Stimulated activated CD4-positive, alpha-beta T cell treated with anti-CD3 and anti-CD28 coated beads, Interleukin-4, amount 100 ng/mL, for 24 hours (primary cell): ENCODE measurements around the gene NR2F6.

Experiments used
- DNase-seq: peaks from one replicate; pipeline ENCODE4 v3.0.0-alpha.2; 2020

The NR2F6 gene

GRCh38 chr19:17263712-17264640 lies 18.3 kb upstream of the NR2F6 start:
- no peak for DNase-seq

DNA sequence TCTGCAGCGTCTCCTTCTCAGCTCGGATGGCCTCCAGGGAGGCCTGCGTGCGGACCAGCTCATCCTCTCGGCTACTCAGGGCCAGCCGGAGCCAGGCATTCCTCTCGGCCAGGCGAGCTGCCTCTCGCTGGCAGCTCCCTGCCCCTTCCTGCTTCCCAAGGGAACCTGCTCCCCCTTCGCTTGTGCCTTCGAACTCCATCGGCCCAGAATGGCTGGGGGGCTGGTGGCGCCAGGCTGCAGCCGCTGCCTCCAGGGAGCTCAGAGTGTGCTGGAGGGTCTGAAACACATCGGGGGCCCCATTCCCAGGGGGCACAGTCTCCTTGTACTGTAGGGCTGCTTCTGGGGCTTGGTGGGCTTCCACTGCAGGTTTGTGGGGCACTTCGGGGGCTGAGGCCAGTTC lies 16.8 kb upstream of the NR2F6 start:
- no peak for DNase-seq

DNA sequence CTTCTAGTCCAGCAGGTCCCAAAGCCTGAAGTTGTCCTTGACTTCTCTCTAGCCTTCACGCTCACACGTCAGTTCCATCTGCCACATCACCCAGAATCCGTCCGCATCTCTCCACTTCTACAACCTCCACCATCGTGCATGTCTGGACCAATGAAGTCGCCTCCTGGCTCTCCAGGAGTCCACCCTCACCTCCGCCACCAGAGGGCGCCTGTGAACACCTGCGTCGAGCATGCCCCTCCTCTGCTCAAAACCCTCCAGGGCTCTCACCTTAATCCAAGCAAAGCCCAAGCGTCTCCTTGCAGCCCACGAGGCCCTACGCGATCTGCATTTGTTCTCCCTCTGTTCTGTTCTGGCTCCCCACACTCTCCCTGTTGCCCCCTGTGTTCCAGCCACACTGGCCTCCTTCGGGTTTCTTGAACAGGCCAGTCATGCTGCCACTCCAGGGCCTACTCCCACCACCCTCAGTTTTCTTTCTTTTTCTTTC lies 15.2 kb upstream of the NR2F6 start:
- peak; percentile 93 for DNase-seq

DNA sequence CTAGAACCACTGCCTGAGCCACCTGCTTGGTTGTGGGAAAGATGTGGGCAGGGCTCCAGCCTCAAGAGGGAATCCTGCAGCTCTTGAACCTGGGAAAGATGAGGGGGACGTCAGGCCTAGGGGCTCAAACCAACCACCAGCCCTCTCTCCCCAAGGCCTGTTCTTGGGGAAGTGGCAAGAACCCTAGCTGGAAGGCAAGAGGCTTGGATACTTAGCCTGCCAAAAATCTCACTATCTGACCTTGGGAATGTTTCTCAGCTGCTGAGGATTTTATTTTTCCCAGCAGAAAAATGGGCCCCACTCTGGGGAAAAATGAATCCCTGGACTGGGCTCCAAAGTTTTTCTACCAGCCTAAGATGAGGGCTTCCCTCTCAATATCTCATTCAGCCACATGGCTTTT lies 14.2 kb upstream of the NR2F6 start:
- no peak for DNase-seq

GRCh38 chr19:17259118-17259780 lies 13.5 kb upstream of the NR2F6 start:
- no peak for DNase-seq

- no peak for DNase-seq
Observed at GRCh38 chr19:17256130-17256529, 10.4 kb upstream of the NR2F6 start.

DNA sequence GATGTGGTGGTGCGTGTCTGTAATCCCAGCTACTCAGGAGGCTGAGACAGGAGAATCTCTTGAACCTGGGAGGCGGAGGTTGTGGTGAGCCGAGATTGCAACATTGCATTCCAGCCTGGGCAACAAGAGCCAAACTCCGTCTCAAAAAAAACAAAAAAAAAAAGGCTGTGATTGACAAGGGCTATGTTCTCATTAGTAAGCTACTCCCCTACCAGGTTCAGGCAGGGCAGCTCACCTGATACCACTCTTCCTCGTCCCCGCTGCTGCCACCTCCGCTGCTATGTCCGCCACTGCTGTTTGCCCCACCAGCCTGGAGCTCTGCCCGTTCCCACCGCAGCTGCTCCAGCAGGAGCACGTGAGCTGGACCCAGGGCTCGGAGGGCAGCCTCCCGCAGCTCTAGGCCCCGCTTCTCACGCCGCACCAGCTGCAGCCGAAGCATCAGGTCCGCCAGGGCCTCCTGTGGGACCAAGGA lies 9.5 kb upstream of the NR2F6 start:
- no peak for DNase-seq

GRCh38 chr19:17254636-17255035 lies 8.9 kb upstream of the NR2F6 start:
- DNase-seq: no peak

DNA sequence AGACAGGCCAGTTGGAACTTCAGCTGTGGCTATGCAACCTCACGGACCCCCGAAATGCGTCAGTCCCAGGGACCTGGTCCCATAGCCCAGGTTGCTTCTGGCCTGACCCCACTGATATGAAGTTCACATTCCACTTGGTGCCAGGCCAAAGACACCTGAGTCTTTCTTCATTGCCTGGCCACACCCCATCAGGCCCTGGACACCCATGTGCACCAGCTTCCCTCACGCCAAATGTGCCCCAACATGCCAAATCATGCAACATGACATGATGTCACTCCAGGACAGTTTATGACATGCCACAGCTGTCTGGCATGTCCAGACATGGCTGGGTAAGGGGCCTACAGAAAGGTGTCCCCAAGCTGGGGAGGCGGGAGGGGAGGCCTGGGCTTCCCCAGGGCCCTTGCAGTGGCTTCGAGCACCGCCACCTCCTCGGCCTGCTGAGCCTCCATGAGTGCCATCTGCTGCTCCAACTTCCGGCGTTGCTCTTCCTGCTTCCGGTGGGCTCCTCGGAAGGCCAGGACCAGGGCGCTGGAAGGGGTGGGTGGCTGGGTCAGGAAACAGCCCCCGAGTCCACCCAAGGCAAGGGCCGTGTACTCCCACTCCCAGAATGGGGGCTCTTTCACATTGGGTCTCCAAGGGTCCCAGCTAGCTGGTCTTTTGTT lies 4.3 kb upstream of the NR2F6 start:
- no peak for DNase-seq

DNA sequence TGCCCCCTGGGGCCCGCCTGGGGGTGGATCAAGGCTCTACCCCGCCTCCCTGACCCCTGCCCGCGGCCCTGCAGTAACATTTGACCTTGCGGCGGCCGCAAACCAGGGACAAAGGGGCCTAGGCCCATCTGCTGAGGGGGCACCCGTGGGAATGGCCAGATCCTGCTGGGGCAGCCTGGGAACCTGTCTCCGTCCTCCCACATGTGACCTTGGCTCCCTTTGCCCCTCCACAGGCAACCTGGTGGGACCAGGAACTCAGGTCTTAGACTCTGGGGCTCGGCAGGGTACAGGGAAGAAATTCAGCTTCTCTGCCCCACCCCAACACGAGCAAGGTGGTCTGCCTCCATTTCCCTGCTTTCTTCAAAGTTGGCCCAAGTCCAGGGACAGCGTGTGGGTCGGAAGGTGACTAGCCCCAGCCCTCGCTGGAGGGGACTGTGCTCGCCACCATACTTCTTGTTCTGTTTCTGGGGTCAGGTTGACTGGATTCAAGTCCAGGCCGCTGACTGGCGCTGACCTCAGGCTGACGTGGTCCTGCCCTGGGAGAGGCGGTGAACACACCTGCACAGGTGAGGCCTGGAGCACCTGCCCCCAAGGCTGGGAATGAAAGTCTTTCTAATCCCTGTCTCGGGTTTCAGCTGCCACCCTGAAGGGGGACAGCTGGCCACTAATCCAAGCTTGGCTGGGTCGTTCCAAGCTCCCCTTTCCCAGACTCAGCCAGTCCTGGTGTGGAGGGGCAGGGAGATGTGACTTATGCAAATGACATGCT lies 2.5 kb upstream of the NR2F6 start:
- no peak for DNase-seq

- DNase-seq: no peak
Observed at GRCh38 chr19:17246681-17247425, 1.1 kb upstream of the NR2F6 start.

DNA sequence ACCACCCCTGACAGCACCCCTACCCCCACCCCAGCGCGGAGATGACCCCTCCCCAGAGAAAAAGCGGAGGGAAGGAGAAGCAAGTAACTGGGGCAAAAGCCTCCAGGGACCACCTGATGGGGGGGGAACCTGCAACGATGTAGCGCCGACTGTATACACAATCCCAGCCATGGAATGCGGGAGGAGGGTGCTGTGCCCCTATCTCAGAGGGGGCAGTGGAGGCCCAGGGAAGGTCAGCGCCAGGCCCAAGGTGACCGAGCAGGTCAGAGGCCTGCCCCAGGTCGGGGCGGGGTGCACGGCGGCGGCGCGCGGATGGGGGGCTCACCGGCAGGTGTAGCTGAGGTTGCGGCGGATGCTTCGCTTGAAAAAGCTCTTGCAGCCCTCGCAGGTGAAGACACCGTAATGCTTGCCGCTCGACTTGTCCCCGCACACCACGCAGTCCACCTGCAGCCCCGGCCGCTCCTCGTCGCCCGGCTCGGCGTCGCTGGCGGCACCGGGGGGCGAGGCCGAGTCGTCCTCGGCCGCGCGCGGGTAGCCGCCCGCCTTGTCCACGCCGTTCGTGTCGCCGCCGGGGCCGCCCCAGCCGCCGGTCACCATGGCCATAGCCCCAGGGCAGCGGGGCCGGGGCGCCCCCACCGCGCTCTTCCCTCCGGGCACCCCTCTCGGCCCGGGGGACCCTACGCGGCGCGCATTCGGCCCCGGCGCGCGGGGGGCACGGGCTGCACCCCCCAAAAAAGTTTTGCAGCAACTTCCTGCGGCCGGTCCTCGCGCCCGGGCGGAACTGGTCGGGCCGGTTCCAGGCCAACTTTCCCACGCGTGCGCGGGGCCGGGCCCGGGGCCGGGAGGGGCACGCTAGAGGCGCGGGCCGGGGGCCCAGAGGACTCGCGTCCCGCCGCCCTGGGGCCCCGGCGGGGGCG lies 843 bp downstream of the NR2F6 start:
- no peak for DNase-seq

DNA sequence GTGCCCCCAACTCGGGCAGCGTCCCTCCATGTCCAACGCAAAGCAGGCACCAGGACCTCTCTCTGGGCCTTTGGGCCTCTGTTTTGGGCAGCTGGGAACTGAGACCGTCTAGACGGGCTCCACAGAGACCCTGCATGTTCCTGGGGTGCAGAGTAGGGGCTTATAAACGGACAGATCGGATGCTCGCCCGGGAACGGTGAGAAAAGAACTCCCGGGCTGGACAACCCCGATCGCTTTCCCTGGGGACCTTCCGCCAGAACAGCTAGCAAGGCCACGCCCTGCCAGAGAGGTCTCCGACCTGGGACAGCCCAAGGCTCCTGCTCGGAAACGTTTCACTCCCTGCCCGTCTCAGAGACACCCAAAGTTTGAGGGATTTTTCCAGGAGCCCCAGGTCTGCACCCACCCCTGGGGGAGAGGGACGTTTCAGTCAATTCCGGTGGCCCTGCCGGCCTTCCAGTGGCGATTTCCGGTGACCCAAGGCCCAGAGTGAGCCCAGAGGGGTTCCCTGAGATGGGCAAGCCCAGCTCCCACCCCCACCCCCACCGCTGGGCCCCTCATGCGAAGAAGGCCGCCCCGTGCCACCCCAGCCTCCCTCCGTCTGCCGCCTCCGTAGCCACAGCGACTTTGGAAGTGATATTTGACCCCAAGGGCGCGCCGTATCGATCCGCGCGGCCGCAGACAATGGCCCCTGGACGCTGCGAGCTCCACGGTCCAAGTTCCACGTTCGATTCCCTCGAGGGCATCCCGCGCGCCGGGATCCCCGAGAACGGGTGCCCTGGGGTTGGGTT lies 1.7 kb downstream of the NR2F6 start:
- DNase-seq: no peak

- DNase-seq: no peak
Observed at GRCh38 chr19:17243211-17243829, 2.4 kb downstream of the NR2F6 start.

DNA sequence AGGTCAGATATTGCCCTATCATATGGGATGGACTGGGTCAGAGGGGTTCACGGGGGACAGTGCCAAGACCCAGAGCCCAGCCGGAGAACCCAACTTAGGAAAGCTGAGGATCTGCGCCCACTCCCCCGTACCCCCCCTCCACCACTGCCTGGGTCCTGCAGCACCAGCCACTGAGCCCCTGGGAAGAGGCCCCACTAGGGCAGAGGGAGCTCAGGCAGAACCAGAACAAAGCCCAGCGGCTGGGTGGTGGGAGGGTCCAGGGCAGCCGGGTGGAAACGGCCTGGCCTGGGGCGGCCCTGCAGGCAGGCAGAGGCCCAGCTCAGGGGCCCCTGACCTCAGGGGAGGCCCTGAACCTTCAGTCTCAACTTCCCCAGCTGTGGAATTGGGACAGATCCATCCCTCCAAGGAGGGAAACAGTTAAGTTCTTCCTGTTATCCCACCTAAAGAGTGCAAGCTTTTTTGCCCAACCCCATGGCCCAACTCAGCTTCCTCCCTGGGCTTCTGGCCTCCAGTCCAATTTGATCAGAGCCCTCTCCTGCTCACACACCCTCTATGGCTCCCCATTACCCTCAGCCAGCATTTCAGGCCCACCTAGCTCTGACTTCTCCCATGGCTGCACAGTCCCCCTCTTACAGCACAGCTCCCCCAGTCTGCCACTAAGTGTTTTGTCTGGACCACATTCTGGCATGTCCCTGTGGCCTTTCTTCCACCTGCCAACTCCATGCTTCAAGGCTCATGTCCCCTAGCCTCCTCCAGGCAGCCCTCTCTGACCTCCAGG lies 3.1 kb downstream of the NR2F6 start:
- DNase-seq: no peak

DNA sequence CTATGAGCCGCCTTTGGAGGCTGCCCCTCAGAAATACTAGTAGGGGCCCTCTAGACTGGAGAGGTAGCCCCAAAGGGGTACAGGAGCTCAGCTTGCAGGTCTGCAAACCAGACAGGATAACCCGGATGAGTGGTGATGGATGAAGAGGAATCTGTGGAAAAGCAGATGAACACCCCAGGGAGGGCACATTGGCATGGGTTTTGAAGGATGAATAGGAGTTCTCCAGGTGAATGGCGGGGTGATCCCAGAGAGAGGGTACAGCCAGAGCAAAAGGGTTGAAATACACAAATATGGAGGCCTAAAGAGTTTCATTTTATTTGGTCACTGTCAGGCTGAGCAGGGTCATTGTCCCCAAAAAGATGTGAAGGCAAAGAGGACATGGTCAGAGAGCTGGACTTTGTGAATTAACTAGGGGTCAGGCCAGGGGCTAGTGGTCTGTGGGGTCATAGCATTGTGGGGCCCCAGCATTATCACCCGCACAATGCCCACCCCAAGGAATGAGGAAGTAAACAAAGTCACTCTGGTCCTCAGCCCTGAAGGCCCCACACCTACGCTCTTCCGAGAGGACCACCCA lies 4.8 kb downstream of the NR2F6 start:
- DNase-seq: no peak

DNA sequence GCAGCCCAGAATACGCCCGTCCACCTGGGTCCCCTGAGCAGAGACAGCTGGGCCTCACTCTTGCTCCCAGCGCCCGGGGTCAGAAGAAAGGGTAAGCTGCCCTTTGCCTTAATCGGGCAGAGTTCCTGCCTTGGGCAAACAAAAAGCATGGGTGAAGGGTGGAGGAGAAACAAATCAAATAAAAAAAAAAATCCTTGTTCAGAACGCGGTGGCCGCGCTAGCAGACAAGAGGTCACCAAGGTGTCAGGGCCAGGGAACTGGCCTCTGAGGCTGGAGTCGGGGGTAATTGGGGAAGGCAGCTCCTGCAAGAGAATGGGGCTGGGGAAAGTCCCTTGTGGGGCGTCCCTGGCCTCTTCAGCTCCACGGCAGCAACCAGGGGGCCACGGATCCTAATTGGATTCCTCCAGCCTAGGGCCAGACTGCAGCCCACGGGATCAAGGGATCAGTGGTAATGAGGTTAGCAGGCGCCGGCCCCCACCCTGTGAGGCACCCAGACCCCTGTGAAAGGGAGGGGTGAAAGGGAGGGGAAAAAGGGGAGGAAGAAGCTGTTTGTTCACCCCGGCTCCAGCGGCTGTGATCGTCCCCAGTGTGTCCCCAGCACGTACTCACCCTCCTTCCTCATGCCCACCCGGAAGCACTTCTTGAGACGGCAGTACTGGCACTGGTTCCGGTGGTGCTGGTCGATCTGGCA lies 5.5 kb downstream of the NR2F6 start:
- DNase-seq: no peak
